Endothelial cell of umbilical vein (primary cell): ENCODE results near the gene POLR2C. TPM values are rescaled to one million over a fixed set of nuclear protein-coding genes. Genes with fewer than 3 reads are reported as not detected.

Experiments
- BruUV-seq: library from RNA; stranded (reverse); fragments of 400-500 nt; replicated peaks from 2 replicates; lab custom pipeline; 2021; lab: Mats Ljungman, UMichigan
- CTCF ChIA-PET: fragments of 300-600, 350-600 bp; sonication (Branson Sonifier 250); formaldehyde crosslinking; loops from one replicate; lab custom pipeline; 2021; ENCODE audit warnings: antibody characterized with exemption, inconsistent platforms; lab: Charles Lee
- POLR2A ChIA-PET: fragments of 300-600, 350-600 bp; sonication (Branson Sonifier 250); formaldehyde crosslinking; loops from one replicate; lab custom pipeline; 2021; ENCODE audit warnings: antibody characterized with exemption, inconsistent platforms; lab: Charles Lee
- DNase-seq: peaks from one replicate; pipeline ENCODE4 v3.0.0-alpha.2; 2011; ENCODE audit warnings: low read depth, low spot score
- FAIRE-seq: peaks from 2 replicates; lab custom pipeline; 2011; peaks lifted over from hg19 to GRCh38; lab: Jason Lieb, UNC
- H2AFZ ChIP-seq: 2 replicates; pipeline ENCODE4 v1.6.0; 2012; ENCODE audit warnings: low read depth, low read length, control low read depth, inconsistent platforms
- H3K27ac ChIP-seq: 2 replicates; pipeline ENCODE4 v1.5.1; 2011; ENCODE audit warnings: low read depth, mild to moderate bottlenecking, control low read depth, low read length, moderate library complexity; ENCODE audit not compliant: insufficient read depth
- H3K27me3 ChIP-seq, 2 experiments: 2 replicates each; pipeline versions ENCODE4 v1.6.0 to v1.6.1; 2011; ENCODE audit warnings: low read length in 2 of 2, mixed read lengths in 1 of 2; ENCODE audit not compliant: control insufficient read depth in 2 of 2, insufficient read depth in 2 of 2
- H3K36me3 ChIP-seq, 2 experiments: 2 replicates in 1 of 2; 3 replicates in 1 of 2; pipeline ENCODE4 v1.5.1; 2011; ENCODE audit warnings: low read length in 2 of 2, mild to moderate bottlenecking in 1 of 2, moderate library complexity in 1 of 2; ENCODE audit not compliant: control insufficient read depth in 2 of 2, insufficient read depth in 2 of 2; ENCODE audit errors: extremely low read depth in 1 of 2
- H3K4me1 ChIP-seq: 3 replicates; pipeline ENCODE4 v1.5.1; 2011; ENCODE audit warnings: mild to moderate bottlenecking, low read length; ENCODE audit not compliant: control insufficient read depth, insufficient read depth; ENCODE audit errors: extremely low read depth
- H3K4me2 ChIP-seq: 2 replicates; pipeline ENCODE4 v1.6.1; 2011; ENCODE audit warnings: low read length, control low read depth, mixed read lengths; ENCODE audit not compliant: insufficient read depth
- H3K4me3 ChIP-seq, 3 experiments: fragments of 200-600 bp in 1 of 3; sonication (generic), shearing (Covaris generic) in 1 of 3; replicated peaks in 1 of 3; 2 replicates each; pipeline ENCODE4 v1.5.1; 2011 to 2016; ENCODE audit warnings: control low read depth in 3 of 3, low read length in 3 of 3, mild to moderate bottlenecking in 2 of 3, inconsistent platforms in 1 of 3, low read depth in 1 of 3, moderate library complexity in 1 of 3; ENCODE audit not compliant: insufficient read depth in 1 of 3
- H3K79me2 ChIP-seq: 2 replicates; pipeline ENCODE4 v1.6.0; 2012; ENCODE audit warnings: low read length, inconsistent platforms; ENCODE audit not compliant: control insufficient read depth, insufficient read depth
- H3K9ac ChIP-seq: replicated peaks from 2 replicates; pipeline ENCODE3; 2011; ENCODE audit warnings: low read length, control low read depth; ENCODE audit not compliant: insufficient read depth; ENCODE audit errors: extremely low read depth
- H3K9me1 ChIP-seq: replicated peaks from 3 replicates; pipeline ENCODE4 v1.6.0; 2011; ENCODE audit warnings: mild to moderate bottlenecking, low read length; ENCODE audit not compliant: control insufficient read depth, insufficient read depth; ENCODE audit errors: extremely low read depth
- H3K9me3 ChIP-seq: replicated peaks from 2 replicates; pipeline ENCODE4 v1.5.1; 2012; ENCODE audit warnings: low read length, inconsistent platforms; ENCODE audit not compliant: control insufficient read depth, insufficient read depth
- H4K20me1 ChIP-seq: replicated peaks from 2 replicates; pipeline ENCODE3; 2011; ENCODE audit warnings: mild to moderate bottlenecking, low read length; ENCODE audit not compliant: control insufficient read depth, insufficient read depth; ENCODE audit errors: extremely low read depth
- GATA2 ChIP-seq: IDR thresholded peaks from 2 replicates; pipeline ENCODE4 v1.7.0; 2011; ENCODE audit warnings: low read depth, mild to moderate bottlenecking, moderate library complexity, mixed read lengths, low read length; ENCODE audit not compliant: insufficient read length, insufficient read depth
- JUN ChIP-seq: IDR thresholded peaks from 2 replicates; pipeline ENCODE4 v1.6.1; 2011; ENCODE audit warnings: borderline replicate concordance, low read depth; ENCODE audit not compliant: insufficient read length, insufficient read depth
- MAX ChIP-seq: IDR thresholded peaks from 2 replicates; pipeline ENCODE4 v1.6.1; 2011; ENCODE audit not compliant: insufficient read depth, insufficient read length
- MYC ChIP-seq: IDR thresholded peaks from one replicate; pipeline ENCODE4 v1.6.1; 2011; ENCODE audit warnings: mild to moderate bottlenecking, low read depth, low read length
- POLR2A ChIP-seq: IDR thresholded peaks from 2 replicates; pipeline ENCODE4 v1.6.1; 2012; ENCODE audit warnings: low read depth, mild to moderate bottlenecking, control low read depth, low read length
- POLR2AphosphoS5 ChIP-seq: IDR thresholded peaks from 2 replicates; pipeline ENCODE4 v1.6.1; 2012; ENCODE audit warnings: low read depth, mild to moderate bottlenecking, control low read depth, low read length, moderate library complexity; ENCODE audit not compliant: insufficient read depth
- dilution Hi-C: fragments of 300-500 bp; cut with MboI; formaldehyde crosslinking; loops from one replicate; pipeline ENCODE4 v1.15.0; 2019; ENCODE audit warnings: low sequenced_read_pairs; ENCODE audit not compliant: extremely low pct_ligation_motif_present
- intact Hi-C: fragments of 100-400 bp; cut with micrococcal nuclease; formaldehyde crosslinking; loops from one replicate; pipeline ENCODE4 v1.10.0; 2022
- polyA plus RNA-seq, 4 experiments: library from polyadenylated mRNA; depleted of rRNA in 3 of 4; stranded (reverse) in 3 of 4; unstranded in 1 of 4; fragments of >200 nt; gene quantifications; 2 replicates each; pipeline versions ENCODE4 v1.2.1 to v1.2.3, GENCODE V29; 2011 to 2012; ENCODE audit warnings: missing spikeins in 1 of 4
- total RNA-seq: library from RNA; stranded (reverse); gene quantifications from 2 replicates; pipeline ENCODE4 v1.2.3, GENCODE V29; 2021
- TF ChIP-seq, protein P1 (sequence below), 2 donors: IDR thresholded peaks; 1 replicate in 1 of 2; 2 replicates in 1 of 2; pipeline ENCODE4 v1.5.1; 2011; ENCODE audit warnings: low read length in 2 of 2, mild to moderate bottlenecking in 2 of 2, moderate library complexity in 2 of 2, control low read depth in 1 of 2, inconsistent platforms in 1 of 2, low read depth in 1 of 2; ENCODE audit not compliant: insufficient read depth in 1 of 2; ENCODE audit errors: extremely low read depth in 1 of 2

POLR2C gene
- total and polyA plus RNA-seq, 2 donors (not counting 3 experiments of a cell fraction or from before 2014, with no cell fraction given), result 65.2 to 129 TPM

DNA sequence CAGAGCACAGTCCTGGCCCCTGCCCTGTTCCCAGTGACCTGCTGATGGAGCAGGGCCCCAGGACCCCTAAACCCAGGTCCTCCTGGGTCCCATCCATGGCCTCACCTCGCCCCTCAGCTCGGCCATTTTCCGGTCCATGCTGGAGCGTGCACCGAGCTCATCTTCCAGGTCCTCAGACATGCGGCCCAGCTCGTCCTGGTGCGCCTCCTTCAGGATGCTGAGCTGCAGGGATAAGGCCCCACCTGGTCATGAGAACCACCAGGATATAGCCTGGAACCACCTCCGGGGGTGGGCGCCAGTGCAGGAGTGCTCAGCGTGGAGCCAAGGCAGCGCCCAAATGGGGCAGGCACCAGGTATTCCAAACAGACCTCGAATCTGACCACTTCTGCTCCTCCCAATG is 56.0 kb downstream of the POLR2C start:
- Histone ChIP-seq H3K4me2 (no peak overlapping the region), H3K4me3 (no peak overlapping the region), H3K79me2 (no peaks in the 10 kb centered on the region), H3K36me3 (peaks cover 0 to 2% of the 10 kb centered on the region in 2 experiments), H3K9ac (no peak overlapping the region), H3K27me3 (no peaks in the 10 kb centered on the region), H2AFZ (no peak overlapping the region), H3K9me1 (no peaks in the 10 kb centered on the region), H3K4me1 (peaks cover 7% of the 10 kb centered on the region), H3K9me3 (no peaks in the 10 kb centered on the region), H3K27ac (no peak overlapping the region), H4K20me1 (no peaks in the 10 kb centered on the region)
- ChIA-PET POLR2A (no interaction called here), CTCF (interaction anchor here (0.7 to 5.4 kb wide), 16 partner anchors 7 to 218 kb away, joined by 3 to 77 read pairs (median 6); partner anchors contain the start of genes CIAPIN1, COQ9, DOK4 and POLR2C)
- FAIRE-seq, result no peak
- BruUV-seq, result no TSS peak
- dilution Hi-C loops (no loop called here), intact Hi-C loops (no loop called here)
- TF ChIP-seq POLR2AphosphoS5 (no peak), JUN (no peak), GATA2 (no peak), MYC (no peak), MAX (no peak), POLR2A (no peak)
- TF ChIP-seq, protein P1, sequence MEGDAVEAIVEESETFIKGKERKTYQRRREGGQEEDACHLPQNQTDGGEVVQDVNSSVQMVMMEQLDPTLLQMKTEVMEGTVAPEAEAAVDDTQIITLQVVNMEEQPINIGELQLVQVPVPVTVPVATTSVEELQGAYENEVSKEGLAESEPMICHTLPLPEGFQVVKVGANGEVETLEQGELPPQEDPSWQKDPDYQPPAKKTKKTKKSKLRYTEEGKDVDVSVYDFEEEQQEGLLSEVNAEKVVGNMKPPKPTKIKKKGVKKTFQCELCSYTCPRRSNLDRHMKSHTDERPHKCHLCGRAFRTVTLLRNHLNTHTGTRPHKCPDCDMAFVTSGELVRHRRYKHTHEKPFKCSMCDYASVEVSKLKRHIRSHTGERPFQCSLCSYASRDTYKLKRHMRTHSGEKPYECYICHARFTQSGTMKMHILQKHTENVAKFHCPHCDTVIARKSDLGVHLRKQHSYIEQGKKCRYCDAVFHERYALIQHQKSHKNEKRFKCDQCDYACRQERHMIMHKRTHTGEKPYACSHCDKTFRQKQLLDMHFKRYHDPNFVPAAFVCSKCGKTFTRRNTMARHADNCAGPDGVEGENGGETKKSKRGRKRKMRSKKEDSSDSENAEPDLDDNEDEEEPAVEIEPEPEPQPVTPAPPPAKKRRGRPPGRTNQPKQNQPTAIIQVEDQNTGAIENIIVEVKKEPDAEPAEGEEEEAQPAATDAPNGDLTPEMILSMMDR (IDR thresholded peaks at IDR 0.05; ENCODE audit: extremely low read depth in 1 of 2, insufficient read depth in 1 of 2, low read depth in 1 of 2, low read length in 2 of 2), result no peak
- no peak for DNase-seq
